Mammary epithelial cell (primary cell): ENCODE data around the gene TNIK.

ENCODE experiments used
- CTCF ChIP-seq, 2 donors: IDR thresholded peaks in 1 of 2; conservative IDR thresholded peaks in 1 of 2; 2 replicates each; pipeline ENCODE4 v1.5.1; 2011 to 2012; ENCODE audit warnings: inconsistent platforms in 2 of 2, low read length in 2 of 2, mild to moderate bottlenecking in 2 of 2, control low read depth in 1 of 2, low read depth in 1 of 2; ENCODE audit not compliant: insufficient read depth in 1 of 2; ENCODE audit errors: extremely low read depth in 1 of 2
- EZH2 ChIP-seq: IDR thresholded peaks from 2 replicates; pipeline ENCODE4 v1.6.1; 2012; ENCODE audit warnings: low read length, inconsistent platforms, borderline replicate concordance

- TF ChIP-seq CTCF (conservative IDR thresholded peaks at IDR 0.05 in 1 of 2, IDR thresholded peaks at IDR 0.05 in 1 of 2; ENCODE audit: extremely low read depth in 1 of 2, insufficient read depth in 1 of 2, low read depth in 1 of 2, low read length in 2 of 2) (no peak), EZH2 (no peak)
Observed at GRCh38 chr3:171498921-171499320, 38.7 kb upstream of the TNIK start.
